Esophagus muscularis mucosa (tissue), 4 donors: ENCODE results near the gene MOB3A. TPM values are rescaled to one million over a fixed set of nuclear protein-coding genes. Genes with fewer than 3 reads are reported as not detected.
A peak's percentile ranks its signal among the peaks of the same experiment; 100 is the strongest.

ENCODE experiments used
- DNase-seq: peaks from one replicate; pipeline ENCODE4 v3.0.0-alpha.2; 2017; ENCODE audit errors: extremely low spot score
- H3K27ac ChIP-seq, 4 donors: fragments of 200-600 bp; sonication (generic); replicated peaks in 1 of 4; 1 replicate in 3 of 4; 2 replicates in 1 of 4; pipeline ENCODE4 v1.5.1; 2016 to 2019; ENCODE audit warnings: mild to moderate bottlenecking in 1 of 4
- H3K27me3 ChIP-seq, 4 donors: fragments of 200-600 bp; sonication (generic); one replicate each; pipeline versions ENCODE4 v1.5.1 to v1.6.0; 2016 to 2019
- H3K36me3 ChIP-seq, 4 donors: fragments of 200-600 bp; sonication (generic); one replicate each; pipeline ENCODE4 v1.5.1; 2016 to 2019
- H3K4me1 ChIP-seq, 4 donors: fragments of 200-600 bp; sonication (generic); one replicate each; pipeline ENCODE4 v1.5.1; 2016 to 2019
- H3K4me3 ChIP-seq, 4 donors: fragments of 200-600 bp; sonication (generic); 1 replicate in 2 of 4; 2 replicates in 2 of 4; pipeline ENCODE4 v1.5.1; 2016 to 2019; ENCODE audit warnings: mild to moderate bottlenecking in 4 of 4, moderate library complexity in 1 of 4
- H3K9me3 ChIP-seq, 4 donors: fragments of 200-600 bp; sonication (generic); 1 replicate in 3 of 4; 2 replicates in 1 of 4; pipeline ENCODE4 v1.5.1; 2016 to 2019
- EP300 ChIP-seq: sonication (generic); formaldehyde crosslinking; IDR thresholded peaks from one replicate; pipeline ENCODE4 v1.6.1; 2017; ENCODE audit warnings: antibody characterized with exemption
- POLR2A ChIP-seq: fragments of 450-650 bp; IDR thresholded peaks from one replicate; pipeline ENCODE4 v1.6.1; 2017; ENCODE audit warnings: antibody characterized with exemption, moderate library complexity, mild to moderate bottlenecking, low read depth
- POLR2AphosphoS5 ChIP-seq, 2 donors: sonication (generic); formaldehyde crosslinking; IDR thresholded peaks; one replicate each; pipeline ENCODE4 v1.6.1; 2017; ENCODE audit warnings: antibody characterized with exemption in 2 of 2
- WGBS: methylation state at CpG from one replicate; pipeline ENCODE4 v1.1.5; 2018; 5-methylcytosine and 5-hydroxymethylcytosine counted together
- intact Hi-C: fragments of 100-400 bp; cut with DNase I; formaldehyde crosslinking; loops from one replicate; pipeline ENCODE4 v1.15.1; 2023
- total RNA-seq, 4 donors: library from RNA; depleted of rRNA; stranded (reverse); fragments of >200 nt; gene quantifications; one replicate each; pipeline versions ENCODE4 v1.1.0 to v1.2.1, GENCODE V29; 2016
- TF ChIP-seq, protein P1 (sequence below), 3 experiments: fragments of 200-600 bp in 2 of 3; fragments of 450-650 bp in 1 of 3; sonication (generic) in 2 of 3; IDR thresholded peaks; one replicate each; pipeline ENCODE4 v1.5.1; 2017 to 2019; ENCODE audit warnings: antibody characterized with exemption in 3 of 3, mild to moderate bottlenecking in 2 of 3, moderate library complexity in 1 of 3

The MOB3A gene
- total RNA-seq: 10 to 100 TPM; 43.6 to 85.2 (median 56.3) TPM

DNA sequence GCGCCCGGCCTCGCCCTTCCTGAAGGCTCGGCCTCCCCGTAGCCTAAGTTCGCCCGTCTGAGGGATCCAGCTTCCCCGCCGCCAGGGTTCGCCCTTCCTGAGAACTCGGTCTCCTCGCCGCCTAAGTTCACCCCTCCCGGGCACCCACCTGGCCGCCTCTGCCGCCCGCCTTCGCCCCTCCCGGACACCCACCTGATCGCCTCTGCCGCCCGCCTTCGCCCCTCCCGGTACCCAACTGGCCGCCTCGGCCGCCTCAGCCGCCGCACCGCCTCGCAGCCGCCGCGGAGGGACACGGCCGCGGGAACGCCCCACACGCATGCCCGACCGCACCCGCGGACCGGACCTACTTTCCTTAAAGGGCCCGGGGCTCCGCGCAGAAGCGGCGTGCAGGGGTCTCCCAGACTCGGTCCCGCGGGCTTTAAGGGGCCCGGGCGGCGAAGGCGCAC lies at the start of gene MOB3A:
Gene MOB3A, minus strand, starts transcription at position 293 of the 446 bp plus-strand sequence. CDS start 17,766 bp downstream, outside the sequence.
- no peaks in the 10 kb centered on the region for H3K27me3 ChIP-seq
- H3K27ac ChIP-seq: peak within 1 kb of the TSS; percentile 91 to 99 (median 94)
- H3K4me1 ChIP-seq: peaks cover 40 to 65% (median 60%) of the 10 kb centered on the region in 4 donors
- peak; percentile 97 for DNase-seq
- H3K36me3 ChIP-seq: peaks cover 13 to 29% (median 26%) of the 10 kb centered on the region in 4 donors
- WGBS: 1% methylated on average over 14 of the region's 56 CpGs
- intact Hi-C loops: no loop called here
- H3K9me3 ChIP-seq: no peaks in the 10 kb centered on the region
- H3K4me3 ChIP-seq: peak within 1 kb of the TSS; percentile 69 to 83 (median 78)
- TF ChIP-seq, protein P1, sequence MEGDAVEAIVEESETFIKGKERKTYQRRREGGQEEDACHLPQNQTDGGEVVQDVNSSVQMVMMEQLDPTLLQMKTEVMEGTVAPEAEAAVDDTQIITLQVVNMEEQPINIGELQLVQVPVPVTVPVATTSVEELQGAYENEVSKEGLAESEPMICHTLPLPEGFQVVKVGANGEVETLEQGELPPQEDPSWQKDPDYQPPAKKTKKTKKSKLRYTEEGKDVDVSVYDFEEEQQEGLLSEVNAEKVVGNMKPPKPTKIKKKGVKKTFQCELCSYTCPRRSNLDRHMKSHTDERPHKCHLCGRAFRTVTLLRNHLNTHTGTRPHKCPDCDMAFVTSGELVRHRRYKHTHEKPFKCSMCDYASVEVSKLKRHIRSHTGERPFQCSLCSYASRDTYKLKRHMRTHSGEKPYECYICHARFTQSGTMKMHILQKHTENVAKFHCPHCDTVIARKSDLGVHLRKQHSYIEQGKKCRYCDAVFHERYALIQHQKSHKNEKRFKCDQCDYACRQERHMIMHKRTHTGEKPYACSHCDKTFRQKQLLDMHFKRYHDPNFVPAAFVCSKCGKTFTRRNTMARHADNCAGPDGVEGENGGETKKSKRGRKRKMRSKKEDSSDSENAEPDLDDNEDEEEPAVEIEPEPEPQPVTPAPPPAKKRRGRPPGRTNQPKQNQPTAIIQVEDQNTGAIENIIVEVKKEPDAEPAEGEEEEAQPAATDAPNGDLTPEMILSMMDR (IDR thresholded peaks at IDR 0.05): peak; percentile 44 to 60 (median 53)
- TF ChIP-seq POLR2AphosphoS5 (IDR thresholded peaks at IDR 0.05) (peak; percentile 85 to 95), POLR2A (peak; percentile 84), EP300 (no peak)

DNA sequence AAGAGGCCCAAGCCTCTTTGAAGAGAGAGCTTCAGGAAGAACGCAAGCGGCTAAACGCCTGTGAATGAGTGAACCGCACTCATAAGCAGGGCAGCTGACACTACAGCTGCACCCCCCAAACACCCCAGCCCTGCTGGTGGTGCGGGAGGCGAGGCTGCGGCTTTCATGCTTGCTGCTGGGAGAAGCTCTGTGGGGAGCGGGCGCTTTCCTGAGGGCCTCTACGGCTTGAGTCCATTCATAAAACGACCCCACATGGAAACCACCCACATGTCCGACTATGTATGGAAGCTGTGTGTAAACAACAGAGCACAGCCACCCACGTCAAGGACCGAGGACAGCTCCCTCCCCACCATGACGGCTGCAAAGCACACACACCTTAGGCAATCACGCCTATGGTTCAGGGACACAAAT lies 49.7 kb upstream of the MOB3A start:
- no peak for TF ChIP-seq POLR2AphosphoS5 (IDR thresholded peaks at IDR 0.05)
- intact Hi-C loops: no loop called here

DNA sequence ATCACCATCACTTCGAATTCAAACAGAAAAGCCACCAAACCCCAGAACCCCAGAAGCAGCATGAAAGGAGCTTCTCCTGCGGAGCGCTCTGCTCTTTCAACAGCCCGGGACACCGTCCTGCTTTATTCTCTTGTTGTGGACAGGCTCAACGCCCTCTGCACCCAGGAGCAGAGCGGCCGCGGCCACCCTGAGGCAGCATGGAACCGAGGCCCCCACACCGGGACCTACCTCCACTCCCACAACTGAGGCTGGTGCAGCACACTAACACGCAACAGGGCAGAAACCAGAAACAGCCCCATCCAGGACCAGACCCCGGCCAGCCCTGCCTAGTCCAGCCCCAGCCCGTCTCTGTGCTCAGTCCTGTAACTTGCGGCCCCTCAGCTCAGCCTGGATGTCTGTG lies 48.1 kb upstream of the MOB3A start:
- no peaks in the 10 kb centered on the region for H3K27me3 ChIP-seq
- TF ChIP-seq, protein P1 (IDR thresholded peaks at IDR 0.05): no peak
- no peak for TF ChIP-seq POLR2AphosphoS5 (IDR thresholded peaks at IDR 0.05)
- H3K4me1 ChIP-seq: peaks cover 15 to 58% (median 40%) of the 10 kb centered on the region in 4 donors
- 90% methylated on average over 15 of the region's 15 CpGs for WGBS
- intact Hi-C loops: no loop called here
- no peak overlapping the region for H3K27ac ChIP-seq
- no peak for DNase-seq
- H3K4me3 ChIP-seq: no peak overlapping the region
- no peaks in the 10 kb centered on the region for H3K9me3 ChIP-seq
- peaks cover 0 to 29% (median 13%) of the 10 kb centered on the region in 4 donors for H3K36me3 ChIP-seq

More for the DNA sequence above, 49.7 kb upstream of the MOB3A start:
- DNase-seq: no peak
- Histone ChIP-seq H3K4me1 (peaks cover 30 to 66% (median 51%) of the 10 kb centered on the region in 4 donors), H3K27me3 (no peaks in the 10 kb centered on the region), H3K36me3 (peaks cover 0 to 12% (median 9%) of the 10 kb centered on the region in 4 donors), H3K4me3 (no peak overlapping the region), H3K27ac (no peak overlapping the region), H3K9me3 (no peaks in the 10 kb centered on the region)
- WGBS: 59% methylated on average over 15 of the region's 16 CpGs

DNA sequence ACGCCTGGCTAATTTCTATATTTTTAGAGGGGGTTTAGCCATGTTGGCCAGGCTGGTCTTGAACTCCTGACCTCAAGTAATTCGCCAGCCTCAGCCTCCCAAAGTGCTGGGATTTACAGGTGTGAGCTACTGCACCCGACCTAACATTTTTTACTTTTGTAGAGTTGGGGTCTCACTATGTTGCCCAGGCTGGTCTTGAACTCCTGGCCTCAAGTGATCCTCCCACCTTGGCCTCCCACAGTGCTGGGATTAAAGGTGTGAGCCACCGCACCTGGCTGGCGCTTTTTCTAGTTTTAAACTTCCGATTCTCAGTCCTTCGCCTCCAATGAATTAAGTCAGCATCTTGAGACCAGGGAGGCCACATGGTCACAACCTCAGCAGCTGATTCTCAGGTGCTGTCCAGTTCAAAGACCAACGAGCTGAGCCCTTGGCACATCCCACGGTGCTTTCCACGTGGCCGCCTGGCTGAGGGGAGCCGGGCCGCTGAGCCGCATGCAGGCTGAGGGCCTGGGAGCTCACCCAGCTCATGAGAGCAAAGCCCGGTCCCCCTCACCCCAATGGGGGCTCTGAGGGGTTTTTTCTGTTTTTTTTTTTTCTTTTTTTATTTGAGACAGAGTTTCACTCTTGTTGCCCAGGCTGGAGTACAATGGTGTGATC lies 46.2 kb upstream of the MOB3A start:
- 93% methylated on average over 15 of the region's 15 CpGs for WGBS
- peaks cover 11 to 47% (median 26%) of the 10 kb centered on the region in 4 donors for H3K36me3 ChIP-seq
- no peaks in the 10 kb centered on the region for H3K27me3 ChIP-seq
- DNase-seq: no peak
- H3K4me3 ChIP-seq: no peak overlapping the region
- intact Hi-C loops: no loop called here
- peaks cover 7 to 42% (median 25%) of the 10 kb centered on the region in 4 donors for H3K4me1 ChIP-seq
- H3K9me3 ChIP-seq: no peaks in the 10 kb centered on the region
- no peak for TF ChIP-seq EP300
- no peak for TF ChIP-seq POLR2AphosphoS5 (IDR thresholded peaks at IDR 0.05)
- TF ChIP-seq, protein P1 (IDR thresholded peaks at IDR 0.05): no peak
- no peak for TF ChIP-seq POLR2A
- H3K27ac ChIP-seq: no peak overlapping the region

DNA sequence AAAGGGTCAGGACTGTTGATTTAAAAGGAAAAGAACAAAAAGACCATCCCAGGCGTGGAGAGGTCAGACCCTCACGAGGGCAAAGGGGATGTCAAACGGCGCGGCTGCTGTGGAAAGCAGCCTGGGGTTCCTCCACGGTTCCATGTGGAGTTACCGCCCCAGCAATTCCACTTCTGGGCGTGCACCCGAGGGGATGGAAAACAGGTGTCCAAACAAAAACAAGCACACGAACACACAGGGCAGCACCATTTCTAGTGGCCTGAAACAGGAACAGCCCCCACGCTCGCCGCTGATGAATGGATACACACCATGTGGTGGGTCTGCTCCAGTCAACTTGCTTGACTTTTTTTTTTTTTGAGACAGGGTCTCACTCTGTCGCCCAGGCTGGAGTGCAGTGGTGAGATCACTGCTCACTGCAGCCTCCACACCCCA lies 44.0 kb upstream of the MOB3A start:
- H3K27me3 ChIP-seq: no peaks in the 10 kb centered on the region
- peaks cover 3 to 24% (median 10%) of the 10 kb centered on the region in 4 donors for H3K4me1 ChIP-seq
- DNase-seq: no peak
- H3K4me3 ChIP-seq: no peak overlapping the region
- peaks cover 20 to 59% (median 44%) of the 10 kb centered on the region in 4 donors for H3K36me3 ChIP-seq
- no peak for TF ChIP-seq EP300
- no peak for TF ChIP-seq POLR2A
- no peak for TF ChIP-seq POLR2AphosphoS5 (IDR thresholded peaks at IDR 0.05)
- TF ChIP-seq, protein P1 (IDR thresholded peaks at IDR 0.05): no peak
- no peak overlapping the region for H3K27ac ChIP-seq
- intact Hi-C loops: no loop called here
- no peaks in the 10 kb centered on the region for H3K9me3 ChIP-seq
- 73% methylated on average over 12 of the region's 14 CpGs for WGBS
